Stimulated activated CD8-positive, alpha-beta memory T cell treated with anti-CD3 and anti-CD28 coated beads, Interleukin-7, amount 100 ng/mL, for 4 hours (primary cell): ENCODE results near the gene NCR3LG1.

Experiments
- DNase-seq, 2 donors: peaks; one replicate each; pipeline ENCODE4 v3.0.0-alpha.2; 2020; ENCODE audit warnings: low read depth in 2 of 2

The NCR3LG1 gene

DNA sequence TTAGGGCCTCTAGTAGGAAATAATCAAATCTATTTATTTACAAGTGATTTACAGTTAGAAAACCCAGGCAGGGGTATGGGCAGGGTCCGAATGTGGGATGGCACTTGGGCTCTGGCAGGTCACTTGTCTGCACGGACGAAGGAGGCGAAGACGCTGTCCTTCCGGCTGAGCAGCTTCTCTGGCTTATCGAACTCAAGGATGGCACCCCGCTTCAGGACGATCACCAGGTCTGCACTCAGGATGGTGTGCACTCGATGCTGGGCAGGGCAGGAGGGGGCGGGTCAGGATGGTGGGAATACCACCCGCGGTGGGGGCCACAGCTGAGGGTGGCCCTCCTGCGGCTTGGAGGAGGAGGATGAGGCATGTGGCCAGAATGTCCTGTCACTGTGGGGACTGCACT, 41.3 kb downstream of the NCR3LG1 start:
- no peak for DNase-seq

DNA sequence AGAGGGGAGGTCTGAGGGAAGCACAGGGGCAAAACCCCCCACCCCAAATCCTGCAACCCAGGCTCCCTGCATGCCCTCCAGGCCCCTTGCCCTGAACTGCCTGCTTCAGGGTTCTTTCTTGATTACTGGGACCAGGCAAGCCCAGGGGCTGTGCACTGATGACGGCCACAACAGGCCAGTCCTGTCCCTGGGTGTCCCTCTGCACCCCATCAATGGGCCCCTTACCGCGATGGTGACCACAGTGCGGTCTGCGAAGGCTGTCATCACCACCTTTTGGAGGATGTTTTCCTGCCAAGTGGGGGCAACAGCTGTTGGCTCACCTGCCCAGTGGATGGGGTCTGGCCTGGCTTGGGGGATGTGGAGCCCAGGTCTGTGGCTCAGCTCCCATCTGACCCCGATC, 41.9 kb downstream of the NCR3LG1 start:
- DNase-seq, result no peak

DNA sequence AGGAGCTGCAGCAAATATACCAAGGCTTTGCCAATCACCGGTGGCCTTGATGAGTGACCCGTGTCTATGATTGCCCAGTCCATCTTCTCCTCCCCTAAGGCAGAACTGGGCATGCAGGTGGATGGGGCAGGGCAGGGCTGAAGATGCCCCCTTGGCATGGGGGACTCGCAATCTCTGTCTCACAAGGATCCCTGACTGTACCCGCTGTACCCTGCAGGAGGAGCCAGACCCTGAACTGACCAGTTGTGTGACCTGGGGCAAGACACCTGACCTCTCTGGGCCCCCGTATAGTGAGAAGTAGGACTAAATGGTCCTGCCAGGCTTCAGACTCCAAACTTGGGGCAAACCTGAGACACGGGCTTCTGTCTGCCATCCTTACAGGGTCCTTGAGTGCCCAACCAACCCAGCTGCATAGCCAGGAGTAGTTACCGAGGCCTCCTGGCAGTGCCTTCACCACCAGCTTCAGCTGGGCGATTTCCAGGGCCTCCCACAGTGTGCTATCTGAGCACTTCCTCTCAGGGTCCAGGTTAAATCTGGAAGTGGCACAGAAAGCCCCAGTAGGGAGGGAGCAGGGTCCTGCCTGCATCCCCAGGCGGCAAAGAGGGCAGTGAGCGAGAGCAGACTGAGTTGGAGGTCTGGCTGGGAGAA, 43.3 kb downstream of the NCR3LG1 start:
- no peak for DNase-seq

DNA sequence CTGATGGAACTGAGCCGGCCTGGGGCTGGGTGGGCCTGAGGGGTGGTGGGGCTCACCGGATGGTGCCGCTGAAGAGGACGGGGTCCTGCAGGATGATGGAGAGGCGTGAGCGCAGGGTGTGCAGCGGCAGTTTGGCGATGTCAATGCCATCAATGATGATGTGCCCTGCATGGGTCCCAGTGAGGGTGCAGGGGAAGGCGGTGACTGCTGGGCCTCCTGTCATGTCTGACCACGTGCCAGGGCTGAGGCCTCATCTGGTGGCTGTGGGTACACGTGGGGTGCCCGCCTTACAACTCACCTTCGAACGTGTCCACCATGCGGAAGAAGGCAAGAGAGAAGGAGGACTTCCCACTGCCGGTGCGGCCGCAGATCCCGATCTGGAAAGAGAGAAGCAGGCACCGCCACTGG, 44.0 kb downstream of the NCR3LG1 start:
- DNase-seq, result no peak

DNA sequence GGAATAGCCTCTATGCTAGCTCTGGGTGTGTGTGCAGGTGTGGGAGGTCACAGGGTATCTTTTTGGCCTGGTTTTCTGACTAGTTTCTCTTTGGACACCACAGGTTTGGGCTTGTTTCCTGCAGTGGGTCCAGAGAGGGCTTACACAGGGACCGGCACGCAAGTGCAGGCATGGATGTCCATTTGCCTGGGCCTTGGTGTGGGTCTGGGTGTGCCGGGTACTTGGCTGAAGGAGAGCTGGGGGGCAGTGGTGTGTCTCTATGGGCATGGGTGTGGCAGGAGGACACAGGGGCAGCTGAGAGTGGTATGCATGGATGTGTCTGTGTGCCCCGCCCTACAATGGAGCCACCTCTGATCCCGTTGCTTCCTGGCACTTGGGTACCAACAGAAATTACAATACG, 44.4 kb downstream of the NCR3LG1 start:
- no peak for DNase-seq

DNA sequence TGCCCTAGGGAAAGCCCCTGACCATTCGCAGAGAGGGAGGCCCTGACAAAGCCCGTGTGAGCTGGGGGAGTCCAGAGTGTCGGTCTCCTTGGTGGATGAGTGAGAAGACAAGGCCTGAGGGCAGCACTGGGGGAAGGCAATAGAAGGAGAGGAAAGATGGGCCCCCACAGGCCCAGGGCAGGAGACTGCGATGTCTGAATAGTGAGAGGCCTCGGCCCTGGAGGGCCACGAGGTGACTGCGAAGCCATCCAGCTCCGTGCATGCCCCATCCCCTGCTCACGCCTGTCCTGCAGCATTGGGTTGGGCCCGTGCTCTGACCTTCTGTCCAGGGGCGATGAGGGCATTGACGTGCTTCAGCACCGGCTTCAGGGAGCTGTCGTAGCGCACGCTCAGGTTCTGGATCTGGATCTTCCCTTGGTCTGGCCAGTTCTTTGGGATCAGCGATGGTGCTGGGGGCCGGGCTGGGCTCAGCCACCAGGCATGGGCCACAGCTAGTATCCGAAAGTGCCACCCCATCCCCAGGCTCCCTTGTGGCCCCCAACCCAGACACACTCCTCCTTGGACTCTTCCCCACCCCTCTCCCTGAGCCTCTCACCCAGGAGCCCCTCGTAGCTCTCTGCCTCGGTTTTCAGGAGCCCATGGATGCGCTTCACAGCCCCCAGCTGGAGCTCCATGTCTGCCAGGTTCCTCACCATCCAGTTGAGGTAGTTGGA, 45.2 kb downstream of the NCR3LG1 start:
- DNase-seq, result no peak

DNA sequence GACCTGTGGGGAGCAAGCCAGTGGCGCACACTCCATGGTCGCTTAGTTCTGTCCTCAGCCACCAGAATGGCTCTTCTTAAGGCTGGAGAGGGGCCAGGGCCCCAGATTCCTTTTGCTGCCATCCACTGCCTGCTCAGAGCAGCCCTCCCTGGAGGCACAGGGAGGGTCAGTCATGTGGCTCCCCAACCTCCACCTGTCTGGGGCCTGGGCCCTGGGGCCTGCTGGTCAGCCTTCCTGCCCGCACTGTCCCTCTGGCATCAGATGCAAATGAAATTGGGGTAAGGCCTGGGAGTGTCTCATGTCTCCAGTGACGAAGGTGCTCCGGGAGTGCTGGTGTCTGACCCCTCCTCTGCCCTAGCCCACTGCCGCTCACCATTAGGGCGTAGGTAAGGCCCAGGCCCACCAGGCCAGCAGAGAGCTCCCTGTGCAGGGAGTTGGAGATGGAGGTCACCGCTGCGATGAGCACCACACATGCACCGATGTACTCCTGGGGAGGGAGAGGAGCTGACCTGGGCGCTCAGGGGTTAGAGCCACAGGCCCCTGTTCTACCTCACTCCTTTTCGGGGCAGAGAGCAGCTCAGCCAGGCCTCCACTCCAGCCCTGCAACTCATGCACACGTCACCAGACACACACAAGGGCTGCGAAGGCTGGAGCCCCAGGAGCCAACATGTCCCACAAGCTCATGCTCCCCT, 45.9 kb downstream of the NCR3LG1 start:
- DNase-seq, result no peak

DNA sequence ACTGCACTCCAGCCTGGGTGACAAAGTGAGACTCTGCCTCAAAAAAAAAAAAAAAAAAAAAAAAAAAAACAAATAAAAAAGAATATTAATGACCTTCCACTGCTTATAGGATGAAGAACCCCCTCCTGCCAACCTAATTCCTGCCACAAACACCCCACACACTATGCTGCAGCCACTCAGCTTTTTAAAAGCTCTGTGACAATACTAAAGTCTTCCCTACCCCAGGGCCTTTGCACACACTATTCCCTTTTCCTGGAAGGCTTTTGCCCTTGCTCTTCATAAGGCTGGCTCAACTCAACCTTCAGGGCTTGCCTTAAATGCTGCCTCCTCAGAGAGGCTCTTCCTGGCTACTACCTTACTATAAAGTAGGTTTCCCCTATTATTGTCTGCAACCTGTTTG, 47.6 kb downstream of the NCR3LG1 start:
- DNase-seq, result no peak

DNA sequence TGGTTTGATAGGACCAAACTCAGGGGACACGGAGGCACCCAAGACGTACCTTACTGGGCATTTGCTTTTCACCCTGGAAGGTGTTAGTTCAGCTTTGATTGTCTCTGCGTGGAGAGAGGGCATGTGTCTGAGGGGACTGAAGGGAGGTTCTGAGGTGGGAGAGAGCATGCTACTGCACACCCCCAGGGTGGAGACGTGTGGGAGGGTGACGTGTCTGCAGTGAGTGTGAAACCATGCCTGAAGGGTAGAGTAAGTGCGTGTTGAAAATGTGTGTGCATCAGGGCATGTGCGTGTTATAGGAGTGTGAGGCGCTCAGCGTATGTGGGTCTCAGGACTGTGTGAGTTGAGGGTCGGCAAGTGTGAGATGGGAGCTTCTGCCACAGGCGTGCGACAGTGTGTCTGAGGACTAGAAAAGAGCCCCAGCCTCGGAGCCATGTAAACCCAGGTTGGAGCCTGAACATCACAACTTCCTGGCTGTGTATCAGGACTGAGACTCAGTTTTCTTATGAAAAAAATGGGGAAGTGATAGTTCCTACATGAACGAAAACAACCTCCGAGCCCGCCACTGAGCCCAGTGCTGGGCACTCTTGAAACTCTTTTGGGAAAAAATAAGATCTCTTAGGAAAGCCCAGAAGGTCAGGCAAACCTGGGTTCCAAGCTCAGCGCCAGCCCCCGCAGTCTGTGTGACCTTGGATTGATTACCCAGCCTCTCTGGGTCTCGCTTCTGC, 48.6 kb downstream of the NCR3LG1 start:
- DNase-seq, result no peak

DNA sequence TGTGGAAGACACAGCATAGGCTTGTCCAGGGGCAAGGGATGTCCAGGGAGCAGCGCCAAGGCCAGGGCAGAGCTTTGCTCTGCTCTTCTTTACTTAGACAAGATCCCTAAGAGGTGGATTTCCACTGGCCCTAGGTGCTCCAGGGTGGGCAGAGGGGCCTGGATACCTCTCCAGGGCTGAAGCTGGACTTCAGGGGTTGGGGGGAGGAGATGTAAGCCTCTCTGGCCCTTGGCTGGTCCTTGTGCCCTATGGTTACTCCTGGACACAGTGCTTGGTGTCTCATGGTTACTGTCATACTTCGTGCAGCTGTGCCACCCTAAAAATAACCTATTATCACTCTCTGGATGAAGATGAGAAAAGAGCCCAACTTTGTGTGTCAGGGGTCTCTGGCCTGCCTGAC, 49.7 kb downstream of the NCR3LG1 start:
- DNase-seq, result no peak

DNA sequence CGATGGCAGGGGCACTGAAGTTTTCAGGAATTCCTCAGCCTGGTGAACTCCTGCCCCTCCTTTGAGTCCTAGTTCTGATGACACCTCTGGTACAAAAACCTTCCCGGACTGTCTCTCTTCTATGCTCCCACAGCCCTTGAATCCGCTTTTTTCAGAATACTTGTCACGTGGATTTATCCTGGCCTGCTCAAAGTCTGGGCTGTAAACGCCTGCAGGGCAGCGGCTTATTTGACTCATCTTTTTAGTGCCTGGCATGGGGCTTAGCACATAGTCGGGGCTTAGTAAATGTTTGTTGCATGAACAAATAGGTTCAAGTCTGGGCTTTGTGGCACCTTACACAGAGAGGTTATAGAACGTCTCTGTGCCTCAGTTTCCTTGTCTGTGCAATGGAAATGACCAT, 50.2 kb downstream of the NCR3LG1 start:
- DNase-seq, result no peak

DNA sequence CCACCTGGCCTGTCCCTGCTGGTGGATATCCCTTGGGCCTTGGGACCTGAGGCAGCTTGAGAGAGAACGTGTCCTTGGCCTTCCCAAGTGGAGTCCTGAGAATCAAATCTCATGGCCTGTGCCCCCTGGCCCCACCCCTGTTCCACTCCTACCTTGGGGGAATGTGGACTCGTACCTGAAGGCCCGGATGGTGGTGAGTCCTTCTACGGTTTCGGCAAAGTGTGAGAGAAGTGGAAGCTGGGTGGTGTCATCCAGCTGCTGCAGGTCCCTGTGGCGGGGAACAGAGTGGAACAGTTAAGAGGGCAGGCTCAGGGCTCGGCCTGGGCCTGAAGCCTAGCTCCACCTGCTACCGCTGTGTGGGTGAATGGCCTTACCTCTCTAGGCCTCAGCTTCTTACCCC, 50.9 kb downstream of the NCR3LG1 start:
- no peak for DNase-seq

DNA sequence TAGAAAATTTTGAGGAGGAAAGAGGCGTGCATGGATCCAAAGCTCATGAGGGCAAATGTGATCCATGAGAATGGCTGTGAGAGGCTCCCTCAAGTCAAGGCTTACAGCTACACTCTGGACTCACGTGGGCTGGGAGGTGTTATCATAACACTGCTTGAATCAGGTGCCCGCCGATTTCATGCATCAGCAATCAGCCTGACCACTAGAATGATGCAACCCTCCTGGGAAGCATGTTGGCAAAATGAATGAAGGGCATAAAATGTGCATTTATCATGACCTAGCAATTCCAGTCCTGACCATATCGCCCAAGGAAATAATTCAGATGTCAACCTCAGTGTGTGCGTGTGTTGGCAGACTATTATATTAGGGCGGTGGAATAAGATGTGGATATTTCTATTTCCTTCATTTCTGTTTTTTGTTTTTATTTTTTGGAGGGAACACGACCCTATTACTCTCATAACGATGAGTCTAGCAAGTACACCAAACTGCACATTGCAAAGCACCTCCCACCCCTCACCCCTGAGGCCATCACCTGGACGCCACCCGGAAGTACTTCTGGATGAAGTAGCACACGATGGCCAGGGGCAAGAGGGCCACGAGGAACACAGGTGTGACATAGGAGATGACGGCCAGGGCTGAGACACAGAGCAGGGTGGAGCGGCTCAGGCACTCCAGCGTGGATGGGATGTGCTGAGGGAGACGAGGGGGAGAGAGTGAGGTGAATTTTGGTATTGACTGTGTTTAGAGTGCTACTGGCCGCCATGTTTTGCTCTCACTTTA, 52.6 kb downstream of the NCR3LG1 start:
- DNase-seq, result no peak

DNA sequence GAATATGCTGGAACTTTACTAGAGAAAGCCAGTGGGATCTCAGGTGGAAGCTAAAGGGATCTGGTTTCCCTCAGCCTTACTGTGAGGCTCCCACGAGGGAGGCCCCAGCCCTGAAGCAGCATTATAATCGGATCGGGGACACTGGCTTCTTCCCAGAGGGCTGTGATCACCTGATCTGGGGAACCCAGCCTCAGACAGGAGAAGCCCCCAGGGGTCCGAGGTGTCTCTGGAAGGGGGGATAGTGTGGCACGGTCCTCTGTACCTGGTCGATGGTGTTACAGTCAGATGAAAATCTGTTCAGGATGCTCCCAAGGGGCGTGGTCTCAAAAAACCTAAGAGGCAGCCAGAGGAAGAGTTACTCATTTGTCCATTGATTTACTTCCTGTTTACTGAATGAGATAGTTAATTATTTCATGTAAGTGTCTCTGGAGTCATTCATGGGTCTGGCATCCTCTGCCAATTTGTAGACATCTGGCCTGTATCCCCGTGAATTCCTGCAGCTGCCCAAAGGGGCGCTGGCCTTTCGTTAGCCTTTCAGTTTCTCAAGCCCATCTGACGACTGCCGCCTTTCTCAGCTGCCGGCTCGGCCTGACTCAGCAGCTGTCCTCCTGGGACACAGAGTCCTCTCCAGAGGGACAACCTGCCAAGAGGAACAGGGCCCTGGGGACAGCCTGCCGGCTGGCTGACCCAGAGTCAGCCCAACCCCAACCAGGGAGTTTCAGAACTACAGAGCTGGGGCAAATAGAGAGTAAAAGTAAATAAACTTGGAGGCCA, 53.8 kb downstream of the NCR3LG1 start:
- no peak for DNase-seq

DNA sequence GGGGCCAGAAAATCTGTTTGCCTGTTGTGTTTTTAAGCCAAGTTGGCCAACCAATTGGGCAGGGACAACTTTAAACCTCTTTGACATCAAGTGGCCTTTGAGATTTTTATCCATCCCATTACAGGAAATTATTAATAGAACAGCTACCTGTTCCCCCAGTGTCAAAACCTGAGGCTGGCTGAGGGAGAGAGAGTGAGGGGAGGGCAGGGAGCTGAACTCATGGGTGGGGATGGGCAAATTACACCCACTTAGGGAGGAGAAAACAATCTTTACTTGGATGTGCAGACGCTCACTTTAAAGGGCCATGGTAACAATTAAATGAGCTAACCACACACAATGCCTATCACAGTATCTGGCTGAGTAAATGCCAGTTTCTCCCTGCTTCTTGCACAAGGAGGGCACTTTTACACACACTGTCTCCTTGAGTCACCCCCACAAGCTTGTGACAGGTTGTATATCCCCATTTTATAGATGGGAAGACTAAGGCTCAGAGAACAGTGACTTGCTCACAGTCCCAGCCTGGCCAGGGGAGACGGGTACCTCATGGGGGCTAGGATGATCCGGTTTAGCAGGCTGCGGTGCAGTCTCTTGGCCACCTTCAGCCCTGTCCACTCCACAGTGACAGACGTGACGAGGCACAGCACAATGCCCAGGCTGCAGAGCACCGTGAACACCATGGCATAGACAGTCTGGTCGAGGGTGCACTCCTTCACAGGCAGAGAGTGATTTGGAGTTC, 54.6 kb downstream of the NCR3LG1 start:
- no peak for DNase-seq

DNA sequence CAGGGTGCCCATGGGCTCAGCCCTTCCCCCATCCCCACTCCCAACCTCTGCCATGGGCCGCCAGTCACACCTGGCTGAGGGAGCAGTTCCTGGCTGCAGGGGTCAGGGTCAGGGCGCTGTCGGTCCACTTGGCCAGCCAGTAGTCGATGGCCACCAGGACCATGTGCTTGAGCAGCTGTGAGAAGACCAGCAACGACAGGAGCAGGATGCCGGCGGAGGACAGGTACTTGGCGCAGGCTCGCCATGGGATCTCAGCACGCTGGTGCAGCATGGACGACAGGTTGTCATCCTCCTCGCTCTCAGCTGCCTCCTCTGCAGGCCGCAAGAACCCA, 55.2 kb downstream of the NCR3LG1 start:
- DNase-seq, result no peak

DNA sequence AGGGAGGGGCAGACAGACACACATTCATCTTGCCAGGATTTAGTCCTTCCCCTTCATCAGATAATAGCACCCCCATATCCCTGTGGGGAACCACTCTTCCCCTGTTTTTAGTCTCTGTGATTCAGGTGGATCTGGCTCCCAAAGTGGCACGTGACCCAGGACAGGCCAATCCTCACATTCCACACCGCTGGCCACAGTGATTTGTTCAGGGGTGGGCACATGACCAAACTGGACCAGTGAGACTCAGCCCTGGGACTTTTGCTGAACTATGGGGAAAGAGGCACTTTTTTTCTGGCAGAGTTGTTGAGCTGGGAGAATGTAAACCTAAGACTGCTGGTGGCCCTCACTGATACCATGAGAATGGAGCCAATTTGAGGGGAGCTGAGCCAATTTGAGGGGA, 56.0 kb downstream of the NCR3LG1 start:
- no peak for DNase-seq

DNA sequence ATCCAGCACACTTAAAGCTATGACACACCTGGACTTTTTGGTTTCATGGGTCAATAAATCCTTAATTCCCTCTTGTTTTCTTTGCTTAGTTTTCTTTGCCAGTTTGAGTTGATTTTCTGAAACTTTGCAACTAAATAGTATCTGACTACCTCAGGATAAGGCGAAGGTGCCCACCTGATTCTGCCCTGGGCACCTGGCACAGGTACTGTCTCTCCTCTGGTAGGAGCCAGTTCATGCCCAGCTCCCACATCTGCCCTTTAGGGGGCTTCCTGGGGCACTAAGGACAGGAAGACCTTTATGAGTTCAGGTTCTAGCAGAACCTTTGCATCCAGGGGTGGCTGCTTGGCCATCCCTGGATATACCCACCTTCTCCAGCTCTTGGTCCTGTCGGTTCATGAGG, 56.4 kb downstream of the NCR3LG1 start:
- DNase-seq, result no peak

DNA sequence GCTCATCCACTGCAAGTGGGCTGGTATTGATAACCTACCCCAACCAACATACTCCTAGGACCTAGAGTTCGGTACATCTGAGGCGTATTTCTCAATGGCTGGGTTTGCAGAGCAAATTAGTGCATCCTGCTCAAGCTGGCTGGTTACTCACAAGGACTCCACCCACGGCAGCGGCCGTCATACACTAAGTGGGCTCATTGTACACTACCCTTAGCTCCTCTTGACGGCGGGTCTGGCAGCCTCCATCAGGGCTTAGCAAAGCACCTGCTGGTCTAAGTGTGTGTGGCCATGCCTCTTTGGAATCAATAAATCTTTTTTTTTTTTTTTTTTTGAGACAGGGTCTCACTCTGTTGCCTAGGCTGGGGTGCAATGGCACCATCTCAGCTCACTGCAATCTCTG, 57.0 kb downstream of the NCR3LG1 start:
- DNase-seq, result no peak

DNA sequence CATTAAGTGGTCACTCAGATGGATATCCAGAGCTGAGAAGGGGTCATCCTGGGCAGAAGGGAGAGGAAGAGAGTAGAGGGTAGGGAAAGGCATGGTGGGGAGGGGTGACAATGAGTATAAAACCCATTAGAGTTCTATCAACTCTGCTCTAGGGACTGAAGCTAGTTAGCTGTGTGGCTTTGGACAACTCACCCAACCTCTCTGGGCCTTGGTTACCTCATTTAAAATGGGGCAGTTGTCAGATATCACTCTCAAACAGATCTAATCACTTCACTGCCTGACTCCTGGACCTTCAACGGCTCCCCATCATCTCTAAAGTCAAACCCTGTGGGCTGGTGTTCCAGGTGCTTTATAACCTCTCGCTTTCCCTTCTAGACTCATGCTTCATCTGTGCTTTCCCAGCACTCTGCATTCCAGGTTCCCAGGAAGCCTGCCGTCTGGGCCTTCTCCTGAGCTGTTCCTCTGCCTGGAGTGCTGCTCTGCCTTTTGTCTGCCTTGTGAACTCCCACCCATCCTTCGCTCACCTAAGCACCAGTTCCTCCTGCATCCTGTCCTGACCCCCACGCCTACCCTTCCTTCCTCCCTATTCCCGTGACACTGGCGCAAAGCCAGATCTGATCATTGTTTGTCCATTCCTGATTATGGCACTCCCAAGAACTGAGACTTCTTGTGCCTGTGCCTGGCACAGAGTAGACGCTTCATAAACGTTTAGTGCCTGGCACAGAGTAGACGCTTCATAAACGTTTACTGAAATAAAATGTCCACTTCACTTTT, 59.2 kb downstream of the NCR3LG1 start:
- no peak for DNase-seq
